OCI-LY3 (cell line): ENCODE data around the gene CD101.

ENCODE experiments used
- H2AFZ ChIP-seq: fragments of 200-600, 300-600 bp; shearing (Covaris generic); 2 replicates; pipeline ENCODE4 v1.6.0; 2014; ENCODE audit warnings: antibody characterized with exemption, low read depth, low read length
- H3K27ac ChIP-seq: fragments of 200-600, 300-600 bp; sonication (generic); 2 replicates; pipeline ENCODE4 v1.5.1; 2014; ENCODE audit warnings: mild to moderate bottlenecking, low read length, moderate library complexity, mixed read lengths
- H3K27me3 ChIP-seq: fragments of 200-600, 300-600 bp; sonication (generic); 2 replicates; pipeline ENCODE4 v1.6.1; 2014; ENCODE audit warnings: low read depth, low read length, mixed read lengths
- H3K36me3 ChIP-seq: fragments of 200-600, 300-600 bp; sonication (generic); replicated peaks from 2 replicates; pipeline ENCODE3; 2014; ENCODE audit warnings: low read depth, low read length, mixed read lengths
- H3K4me1 ChIP-seq: fragments of 300-600, 200-600 bp; sonication (generic); 2 replicates; pipeline ENCODE4 v1.6.1; 2014; ENCODE audit warnings: low read length, mixed read lengths
- H3K4me2 ChIP-seq: fragments of 200-600, 300-600 bp; sonication (generic); 2 replicates; pipeline ENCODE4 v1.6.1; 2014; ENCODE audit warnings: low read length, mixed read lengths
- H3K4me3 ChIP-seq: fragments of 300-600, 200-600 bp; sonication (generic); 2 replicates; pipeline ENCODE4 v1.5.1; 2014; ENCODE audit warnings: antibody characterized with exemption, mild to moderate bottlenecking, low read length, moderate library complexity
- H3K79me2 ChIP-seq: fragments of 300-600, 200-600 bp; shearing (Covaris generic); 2 replicates; pipeline ENCODE4 v1.6.1; 2014; ENCODE audit warnings: mild to moderate bottlenecking, low read length, mixed read lengths
- H3K9ac ChIP-seq: fragments of 300-600, 200-600 bp; shearing (Covaris generic); 2 replicates; pipeline ENCODE4 v1.6.0; 2014; ENCODE audit warnings: mild to moderate bottlenecking, low read length, moderate library complexity
- H3K9me3 ChIP-seq: fragments of 200-600, 300-600 bp; shearing (Covaris generic); 2 replicates; pipeline ENCODE4 v1.6.1; 2014; ENCODE audit warnings: low read length, mixed read lengths; ENCODE audit not compliant: insufficient read depth
- H4K20me1 ChIP-seq: fragments of 200-600, 300-600 bp; sonication (generic); 2 replicates; pipeline ENCODE4 v1.6.1; 2016; ENCODE audit warnings: low read length, mixed read lengths; ENCODE audit not compliant: insufficient read depth
- EZH2phosphoT487 ChIP-seq: fragments of 200-600 bp; shearing (Covaris generic); IDR thresholded peaks from 2 replicates; pipeline ENCODE4 v1.6.1; 2018; ENCODE audit warnings: antibody characterized with exemption, mixed run types, low read depth
- TF ChIP-seq, protein P1 (sequence below): fragments of 200-600, 300-600 bp; sonication (generic); IDR thresholded peaks from 2 replicates; pipeline ENCODE4 v1.5.1; 2014; ENCODE audit warnings: antibody characterized with exemption, low read length, low read depth

The CD101 gene

GRCh38 chr1:117051224-117052064 is 49.9 kb downstream of the CD101 start:
- no peaks in the 10 kb centered on the region for H4K20me1 ChIP-seq
- no peaks in the 10 kb centered on the region for H3K79me2 ChIP-seq
- peaks cover 11% of the 10 kb centered on the region for H3K4me1 ChIP-seq
- peak overlapping the region; percentile 88 for H3K4me2 ChIP-seq
- no peak overlapping the region for H3K27ac ChIP-seq
- peak overlapping the region; percentile 44 for H3K9ac ChIP-seq
- no peak for TF ChIP-seq EZH2phosphoT487
- TF ChIP-seq, protein P1, sequence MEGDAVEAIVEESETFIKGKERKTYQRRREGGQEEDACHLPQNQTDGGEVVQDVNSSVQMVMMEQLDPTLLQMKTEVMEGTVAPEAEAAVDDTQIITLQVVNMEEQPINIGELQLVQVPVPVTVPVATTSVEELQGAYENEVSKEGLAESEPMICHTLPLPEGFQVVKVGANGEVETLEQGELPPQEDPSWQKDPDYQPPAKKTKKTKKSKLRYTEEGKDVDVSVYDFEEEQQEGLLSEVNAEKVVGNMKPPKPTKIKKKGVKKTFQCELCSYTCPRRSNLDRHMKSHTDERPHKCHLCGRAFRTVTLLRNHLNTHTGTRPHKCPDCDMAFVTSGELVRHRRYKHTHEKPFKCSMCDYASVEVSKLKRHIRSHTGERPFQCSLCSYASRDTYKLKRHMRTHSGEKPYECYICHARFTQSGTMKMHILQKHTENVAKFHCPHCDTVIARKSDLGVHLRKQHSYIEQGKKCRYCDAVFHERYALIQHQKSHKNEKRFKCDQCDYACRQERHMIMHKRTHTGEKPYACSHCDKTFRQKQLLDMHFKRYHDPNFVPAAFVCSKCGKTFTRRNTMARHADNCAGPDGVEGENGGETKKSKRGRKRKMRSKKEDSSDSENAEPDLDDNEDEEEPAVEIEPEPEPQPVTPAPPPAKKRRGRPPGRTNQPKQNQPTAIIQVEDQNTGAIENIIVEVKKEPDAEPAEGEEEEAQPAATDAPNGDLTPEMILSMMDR, result no peak
- H3K36me3 ChIP-seq, result no peaks in the 10 kb centered on the region
- H3K4me3 ChIP-seq, result peak overlapping the region; percentile 37
- H2AFZ ChIP-seq, result peak overlapping the region; percentile 16
- H3K9me3 ChIP-seq, result no peaks in the 10 kb centered on the region
- H3K27me3 ChIP-seq, result no peaks in the 10 kb centered on the region

- no peaks in the 10 kb centered on the region for H3K9me3 ChIP-seq
- H3K27me3 ChIP-seq, result no peaks in the 10 kb centered on the region
- H3K4me3 ChIP-seq, result no peak overlapping the region
- no peak for TF ChIP-seq EZH2phosphoT487
- TF ChIP-seq, protein P1, result no peak
- no peak overlapping the region for H3K9ac ChIP-seq
- no peaks in the 10 kb centered on the region for H3K79me2 ChIP-seq
- no peaks in the 10 kb centered on the region for H4K20me1 ChIP-seq
- no peaks in the 10 kb centered on the region for H3K36me3 ChIP-seq
- no peak overlapping the region for H3K27ac ChIP-seq
- peaks cover 17% of the 10 kb centered on the region for H3K4me1 ChIP-seq
- H3K4me2 ChIP-seq, result no peak overlapping the region
- H2AFZ ChIP-seq, result no peak overlapping the region
These were observed 52.5 kb downstream of the CD101 start for GRCh38 chr1:117054068-117054467.

DNA sequence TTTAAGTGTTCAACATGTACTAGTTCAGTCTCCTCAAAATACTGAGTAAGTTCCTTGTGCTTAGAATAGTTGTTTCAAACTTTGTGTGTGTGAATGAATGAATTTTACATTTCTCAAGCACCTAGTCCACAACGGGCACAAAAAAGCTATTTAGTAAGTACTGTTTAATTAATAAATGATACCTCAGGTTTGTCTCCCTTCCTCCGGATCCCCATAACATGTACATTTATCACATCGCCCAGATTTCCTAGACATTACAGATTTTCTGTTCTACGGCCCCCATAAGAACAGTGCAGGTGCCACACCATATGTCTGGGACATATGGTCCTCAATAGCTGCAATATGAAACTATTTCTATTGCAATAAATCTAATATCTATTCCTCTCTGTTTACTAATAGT is 57.2 kb downstream of the CD101 start:
- peaks cover 4% of the 10 kb centered on the region; the same call in 1 of the 2 replicates for H4K20me1 ChIP-seq
- H3K4me2 ChIP-seq, result peak overlapping the region; percentile 87
- H3K27ac ChIP-seq, result peak overlapping the region; percentile 97
- H3K4me3 ChIP-seq, result peak overlapping the region; percentile 95
- H3K9ac ChIP-seq, result peak overlapping the region; percentile 93
- peaks cover 22% of the 10 kb centered on the region for H3K79me2 ChIP-seq
- no peak for TF ChIP-seq EZH2phosphoT487
- TF ChIP-seq, protein P1, result no peak
- H2AFZ ChIP-seq, result no peak overlapping the region
- no peaks in the 10 kb centered on the region for H3K9me3 ChIP-seq
- peaks cover 26% of the 10 kb centered on the region for H3K4me1 ChIP-seq
- no peaks in the 10 kb centered on the region for H3K27me3 ChIP-seq
- peaks cover 14% of the 10 kb centered on the region for H3K36me3 ChIP-seq

- no peaks in the 10 kb centered on the region for H3K9me3 ChIP-seq
- peaks cover 15% of the 10 kb centered on the region for H3K36me3 ChIP-seq
- H3K4me3 ChIP-seq, result peak overlapping the region; percentile 95
- no peaks in the 10 kb centered on the region for H3K27me3 ChIP-seq
- peaks cover 22% of the 10 kb centered on the region for H3K79me2 ChIP-seq
- H2AFZ ChIP-seq, result peak overlapping the region; percentile 87
- TF ChIP-seq, protein P1, result no peak
- no peak for TF ChIP-seq EZH2phosphoT487
- H4K20me1 ChIP-seq, result peaks cover 4% of the 10 kb centered on the region; the same call in 1 of the 2 replicates
- peaks cover 26% of the 10 kb centered on the region for H3K4me1 ChIP-seq
- H3K27ac ChIP-seq, result peak overlapping the region; percentile 97
- H3K9ac ChIP-seq, result peak overlapping the region; percentile 93
- peak overlapping the region; percentile 87 for H3K4me2 ChIP-seq
These were observed 57.7 kb downstream of the CD101 start for GRCh38 chr1:117059334-117059677.
